ENCODE measurements around the gene APOA4. TPM values are rescaled to one million over a fixed set of nuclear protein-coding genes. Genes with fewer than 3 reads are reported as not detected.
A peak's percentile ranks its signal among the peaks of the same experiment; 100 is the strongest.

The APOA4 gene
- total and polyA plus RNA-seq, 2 of the 13 experiments (the other 11 are each of a cell fraction or from before 2014, with no cell fraction given) = 3.8 to 7.2 TPM

- TF ChIP-seq ZNF710 (CRISPR knock-in tag; IDR thresholded peaks at IDR 0.05; ENCODE audit: borderline replicate concordance) = peak; percentile 78; the same call in 1 of the 2 replicates
- TF ChIP-seq SNAI1 (CRISPR knock-in tag; IDR thresholded peaks at IDR 0.05; ENCODE audit: borderline replicate concordance) = no peak
- no peak; the same call in 1 of the 2 replicates for TF ChIP-seq FOXJ3 (CRISPR knock-in tag; IDR thresholded peaks at IDR 0.05; ENCODE audit: borderline replicate concordance)
- TF ChIP-seq ZC3H13 (CRISPR knock-in tag; IDR thresholded peaks at IDR 0.05) = no peak
- peak; percentile 32; the same call in 1 of the 2 replicates for TF ChIP-seq ETV5 (CRISPR knock-in tag; IDR thresholded peaks at IDR 0.05; ENCODE audit: borderline replicate concordance)
- peak; percentile 66 for TF ChIP-seq ZNF563 (CRISPR knock-in tag; IDR thresholded peaks at IDR 0.05)
- TF ChIP-seq ZNF350 (CRISPR knock-in tag; IDR thresholded peaks at IDR 0.05; ENCODE audit: borderline replicate concordance, low read depth) = peak; percentile 48
- no peak for TF ChIP-seq ZNF367 (CRISPR knock-in tag; IDR thresholded peaks at IDR 0.05; ENCODE audit: borderline replicate concordance)
- no peak for TF ChIP-seq NFRKB (IDR thresholded peaks at IDR 0.05)
- TF ChIP-seq TARDBP (CRISPR knock-in tag; IDR thresholded peaks at IDR 0.05) = peak; percentile 52; the same call in 1 of the 2 replicates
- no peak for TF ChIP-seq ZNF530 (CRISPR knock-in tag; IDR thresholded peaks at IDR 0.05; ENCODE audit: low read depth)
- TF ChIP-seq SALL2 (CRISPR knock-in tag; IDR thresholded peaks at IDR 0.05) = peak; percentile 35; the same call in 1 of the 2 replicates
- 0 out of 2 replicates have a peak, but pooled peaks have one; percentile 30 for TF ChIP-seq MIXL1 (CRISPR knock-in tag; IDR thresholded peaks at IDR 0.05)
- no peak; the same call in 1 of the 2 replicates for TF ChIP-seq ZNF343 (CRISPR knock-in tag; IDR thresholded peaks at IDR 0.05)
- TF ChIP-seq, protein P1, sequence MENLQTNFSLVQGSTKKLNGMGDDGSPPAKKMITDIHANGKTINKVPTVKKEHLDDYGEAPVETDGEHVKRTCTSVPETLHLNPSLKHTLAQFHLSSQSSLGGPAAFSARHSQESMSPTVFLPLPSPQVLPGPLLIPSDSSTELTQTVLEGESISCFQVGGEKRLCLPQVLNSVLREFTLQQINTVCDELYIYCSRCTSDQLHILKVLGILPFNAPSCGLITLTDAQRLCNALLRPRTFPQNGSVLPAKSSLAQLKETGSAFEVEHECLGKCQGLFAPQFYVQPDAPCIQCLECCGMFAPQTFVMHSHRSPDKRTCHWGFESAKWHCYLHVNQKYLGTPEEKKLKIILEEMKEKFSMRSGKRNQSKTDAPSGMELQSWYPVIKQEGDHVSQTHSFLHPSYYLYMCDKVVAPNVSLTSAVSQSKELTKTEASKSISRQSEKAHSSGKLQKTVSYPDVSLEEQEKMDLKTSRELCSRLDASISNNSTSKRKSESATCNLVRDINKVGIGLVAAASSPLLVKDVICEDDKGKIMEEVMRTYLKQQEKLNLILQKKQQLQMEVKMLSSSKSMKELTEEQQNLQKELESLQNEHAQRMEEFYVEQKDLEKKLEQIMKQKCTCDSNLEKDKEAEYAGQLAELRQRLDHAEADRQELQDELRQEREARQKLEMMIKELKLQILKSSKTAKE (CRISPR knock-in tag; IDR thresholded peaks at IDR 0.05; ENCODE audit: borderline replicate concordance) = peak; percentile 68; the same call in 1 of the 2 replicates
- TF ChIP-seq TFDP2 (CRISPR knock-in tag; IDR thresholded peaks at IDR 0.05) = peak; percentile 84
- 0 out of 2 replicates have a peak, but pooled peaks have one; percentile 60 for TF ChIP-seq NRL (CRISPR knock-in tag; IDR thresholded peaks at IDR 0.05; ENCODE audit: borderline replicate concordance)
- TF ChIP-seq POLR2AphosphoS5 (IDR thresholded peaks at IDR 0.05; ENCODE audit: low read depth, low read length) = peak; percentile 98
- peak; percentile 62 to 81 for TF ChIP-seq NR2F1 (CRISPR knock-in tag; IDR thresholded peaks at IDR 0.05)
- no peak; the same call in 1 of the 2 replicates for TF ChIP-seq PPARG (CRISPR knock-in tag; conservative IDR thresholded peaks at IDR 0.05)
- TF ChIP-seq ZNF331 (CRISPR knock-in tag; IDR thresholded peaks at IDR 0.05) = 0 out of 2 replicates have a peak, but pooled peaks have one; percentile 30
- TF ChIP-seq ATF7 (IDR thresholded peaks at IDR 0.05) = no peak
- TF ChIP-seq ATF7 (CRISPR knock-in tag; IDR thresholded peaks at IDR 0.05) = peak; percentile 75; the same call in 1 of the 2 replicates
- no peak for TF ChIP-seq GMEB2 (CRISPR knock-in tag; IDR thresholded peaks at IDR 0.05; ENCODE audit: low read depth)
Observed at GRCh38 chr11:116829525-116830183, 6.5 kb upstream of the APOA4 start, which contains the start of gene APOC3 (continued).

Data from HepG2 (cell line).